ENCODE data around the gene GNL3L.

Gene GNL3L

GRCh38 chrX:54494166-54494988 is 35.6 kb upstream of the GNL3L start:
- H3K4me3 ChIP-seq (ENCODE audit: control insufficient read depth in 1 of 7, extremely low read depth in 1 of 7, insufficient read depth in 4 of 7, low read depth in 2 of 7, low read length in 6 of 7) = peak overlapping the region in 4 of 7 experiments; percentile 4 to 72 (median 48)
- 82% methylated on average over 6 of the region's 10 CpGs for WGBS (ENCODE audit: insufficient coverage)
- POLR2A ChIA-PET = no interaction called here

GRCh38 chrX:54494989-54495813 is 34.8 kb upstream of the GNL3L start:
- Histone ChIP-seq H3K4me1 (ENCODE audit: control extremely low read depth in 1 of 4, control insufficient read depth in 4 of 4, insufficient read depth in 4 of 4, low read length in 3 of 4) (peaks cover 0 to 7% (median under 1%) of the 10 kb centered on the region in 4 experiments), H3K9me3 (ENCODE audit: control extremely low read depth in 1 of 5, control insufficient read depth in 4 of 5, insufficient read depth in 2 of 5, low read depth in 1 of 5, low read length in 4 of 5) (no peaks in the 10 kb centered on the region), H3K27me3 (replicated peaks in 2 of 5; ENCODE audit: control insufficient read depth in 4 of 5, insufficient read depth in 5 of 5, low read length in 4 of 5) (peaks cover 0 to 26% (median 9%) of the 10 kb centered on the region in 5 experiments), H3K4me3 (ENCODE audit: control insufficient read depth in 1 of 7, extremely low read depth in 1 of 7, insufficient read depth in 4 of 7, low read depth in 2 of 7, low read length in 6 of 7) (peak overlapping the region; percentile 13 to 72 (median 42)), H3K27ac (ENCODE audit: insufficient read depth in 1 of 2, low read depth in 1 of 2, low read length in 2 of 2, poor library complexity in 1 of 2, severe bottlenecking in 2 of 2) (no peak overlapping the region), H3K36me3 (ENCODE audit: control insufficient read depth in 4 of 4, insufficient read depth in 4 of 4, low read length in 3 of 4) (no peaks in the 10 kb centered on the region)
- ChIA-PET POLR2A (no interaction called here), CTCF (no interaction called here)
- peak in 2 of 3 donors; percentile 14 to 18 for DNase-seq
- WGBS (ENCODE audit: insufficient coverage) = 32% methylated on average over 61 of the region's 86 CpGs

More at GRCh38 chrX:54494166-54494988, 35.6 kb upstream of the GNL3L start:
- CTCF ChIA-PET = no interaction called here
- H3K9me3 ChIP-seq (ENCODE audit: control extremely low read depth in 1 of 5, control insufficient read depth in 4 of 5, insufficient read depth in 2 of 5, low read depth in 1 of 5, low read length in 4 of 5) = no peaks in the 10 kb centered on the region
- no peak for DNase-seq
- no peaks in the 10 kb centered on the region for H3K36me3 ChIP-seq (ENCODE audit: control insufficient read depth in 4 of 4, insufficient read depth in 4 of 4, low read length in 3 of 4)
- H3K27ac ChIP-seq (ENCODE audit: insufficient read depth in 1 of 2, low read depth in 1 of 2, low read length in 2 of 2, poor library complexity in 1 of 2, severe bottlenecking in 2 of 2) = no peak overlapping the region
- peaks cover 0 to 26% (median 9%) of the 10 kb centered on the region in 5 experiments for H3K27me3 ChIP-seq (replicated peaks in 2 of 5; ENCODE audit: control insufficient read depth in 4 of 5, insufficient read depth in 5 of 5, low read length in 4 of 5)
- H3K4me1 ChIP-seq (ENCODE audit: control extremely low read depth in 1 of 4, control insufficient read depth in 4 of 4, insufficient read depth in 4 of 4, low read length in 3 of 4) = peaks cover 0 to 7% (median under 1%) of the 10 kb centered on the region in 4 experiments

GRCh38 chrX:54495814-54496516 is 34.1 kb upstream of the GNL3L start, which contains the start of gene FGD1:
TSS of gene FGD1 (minus strand) at chrX:54496234. CDS start at chrX:54495432, 802 bp downstream.
- no peaks in the 10 kb centered on the region for H3K9me3 ChIP-seq (ENCODE audit: control extremely low read depth in 1 of 5, control insufficient read depth in 4 of 5, insufficient read depth in 2 of 5, low read depth in 1 of 5, low read length in 4 of 5)
- 27% methylated on average over 30 of the region's 51 CpGs for whole genome bisulfite sequencing (ENCODE audit: insufficient coverage)
- DNase-seq = peak; percentile 7 to 40 (median 35)
- H3K27me3 ChIP-seq (replicated peaks in 2 of 5; ENCODE audit: control insufficient read depth in 4 of 5, insufficient read depth in 5 of 5, low read length in 4 of 5) = peaks cover 0 to 26% (median 9%) of the 10 kb centered on the region in 5 experiments
- H3K27ac ChIP-seq (ENCODE audit: insufficient read depth in 1 of 2, low read depth in 1 of 2, low read length in 2 of 2, poor library complexity in 1 of 2, severe bottlenecking in 2 of 2) = no peak within 1 kb of the TSS
- no peaks in the 10 kb centered on the region for H3K36me3 ChIP-seq (ENCODE audit: control insufficient read depth in 4 of 4, insufficient read depth in 4 of 4, low read length in 3 of 4)
- ChIA-PET POLR2A (no interaction called here), CTCF (no interaction called here)
- peaks cover 0 to 7% (median under 1%) of the 10 kb centered on the region in 4 experiments for H3K4me1 ChIP-seq (ENCODE audit: control extremely low read depth in 1 of 4, control insufficient read depth in 4 of 4, insufficient read depth in 4 of 4, low read length in 3 of 4)
- peak within 1 kb of the TSS; percentile 13 to 72 (median 42) for H3K4me3 ChIP-seq (ENCODE audit: control insufficient read depth in 1 of 7, extremely low read depth in 1 of 7, insufficient read depth in 4 of 7, low read depth in 2 of 7, low read length in 6 of 7)

GRCh38 chrX:54496517-54496852 is 33.5 kb upstream of the GNL3L start:
- DNase-seq = no peak
- no peak overlapping the region for H3K27ac ChIP-seq (ENCODE audit: insufficient read depth in 1 of 2, low read depth in 1 of 2, low read length in 2 of 2, poor library complexity in 1 of 2, severe bottlenecking in 2 of 2)
- ChIA-PET POLR2A (no interaction called here), CTCF (no interaction called here)
- peaks cover 0 to 7% (median under 1%) of the 10 kb centered on the region in 4 experiments for H3K4me1 ChIP-seq (ENCODE audit: control extremely low read depth in 1 of 4, control insufficient read depth in 4 of 4, insufficient read depth in 4 of 4, low read length in 3 of 4)
- peaks cover 0 to 26% (median 9%) of the 10 kb centered on the region in 5 experiments for H3K27me3 ChIP-seq (replicated peaks in 2 of 5; ENCODE audit: control insufficient read depth in 4 of 5, insufficient read depth in 5 of 5, low read length in 4 of 5)
- no peaks in the 10 kb centered on the region for H3K36me3 ChIP-seq (ENCODE audit: control insufficient read depth in 4 of 4, insufficient read depth in 4 of 4, low read length in 3 of 4)
- 76% methylated on average over 5 of the region's 5 CpGs for WGBS (ENCODE audit: insufficient coverage)
- H3K4me3 ChIP-seq (ENCODE audit: control insufficient read depth in 1 of 7, extremely low read depth in 1 of 7, insufficient read depth in 4 of 7, low read depth in 2 of 7, low read length in 6 of 7) = peak overlapping the region in 1 of 7 experiments; percentile 72
- H3K9me3 ChIP-seq (ENCODE audit: control extremely low read depth in 1 of 5, control insufficient read depth in 4 of 5, insufficient read depth in 2 of 5, low read depth in 1 of 5, low read length in 4 of 5) = no peaks in the 10 kb centered on the region

GRCh38 chrX:54496936-54497335 is 33.1 kb upstream of the GNL3L start:
- no peak for DNase-seq
- peaks cover 0 to 26% (median 9%) of the 10 kb centered on the region in 5 experiments for H3K27me3 ChIP-seq (replicated peaks in 2 of 5; ENCODE audit: control insufficient read depth in 4 of 5, insufficient read depth in 5 of 5, low read length in 4 of 5)
- H3K4me3 ChIP-seq (ENCODE audit: control insufficient read depth in 1 of 7, extremely low read depth in 1 of 7, insufficient read depth in 4 of 7, low read depth in 2 of 7, low read length in 6 of 7) = no peak overlapping the region
- H3K27ac ChIP-seq (ENCODE audit: insufficient read depth in 1 of 2, low read depth in 1 of 2, low read length in 2 of 2, poor library complexity in 1 of 2, severe bottlenecking in 2 of 2) = no peak overlapping the region
- peaks cover 0 to 7% (median under 1%) of the 10 kb centered on the region in 4 experiments for H3K4me1 ChIP-seq (ENCODE audit: control extremely low read depth in 1 of 4, control insufficient read depth in 4 of 4, insufficient read depth in 4 of 4, low read length in 3 of 4)
- WGBS (ENCODE audit: insufficient coverage) = 70% methylated on average over 1 of the region's 6 CpGs
- ChIA-PET CTCF (no interaction called here), POLR2A (no interaction called here)
- H3K9me3 ChIP-seq (ENCODE audit: control extremely low read depth in 1 of 5, control insufficient read depth in 4 of 5, insufficient read depth in 2 of 5, low read depth in 1 of 5, low read length in 4 of 5) = no peaks in the 10 kb centered on the region
- H3K36me3 ChIP-seq (ENCODE audit: control insufficient read depth in 4 of 4, insufficient read depth in 4 of 4, low read length in 3 of 4) = no peaks in the 10 kb centered on the region

- H3K27ac ChIP-seq (ENCODE audit: insufficient read depth in 1 of 2, low read depth in 1 of 2, low read length in 2 of 2, poor library complexity in 1 of 2, severe bottlenecking in 2 of 2) = no peak overlapping the region
- WGBS (ENCODE audit: insufficient coverage) = 76% methylated on average over 2 of the region's 4 CpGs
- CTCF ChIA-PET = no interaction called here
- no peaks in the 10 kb centered on the region for H3K27me3 ChIP-seq (replicated peaks in 2 of 5; ENCODE audit: control insufficient read depth in 4 of 5, insufficient read depth in 5 of 5, low read length in 4 of 5)
- H3K4me1 ChIP-seq (ENCODE audit: control extremely low read depth in 1 of 4, control insufficient read depth in 4 of 4, insufficient read depth in 4 of 4, low read length in 3 of 4) = no peaks in the 10 kb centered on the region
- H3K4me3 ChIP-seq (ENCODE audit: control insufficient read depth in 1 of 7, extremely low read depth in 1 of 7, insufficient read depth in 4 of 7, low read depth in 2 of 7, low read length in 6 of 7) = no peak overlapping the region
- DNase-seq = no peak
- H3K36me3 ChIP-seq (ENCODE audit: control insufficient read depth in 4 of 4, insufficient read depth in 4 of 4, low read length in 3 of 4) = no peaks in the 10 kb centered on the region
- POLR2A ChIA-PET = no interaction called here
- peaks cover 0 to 2% (median 0%) of the 10 kb centered on the region in 5 experiments for H3K9me3 ChIP-seq (ENCODE audit: control extremely low read depth in 1 of 5, control insufficient read depth in 4 of 5, insufficient read depth in 2 of 5, low read depth in 1 of 5, low read length in 4 of 5)
These were observed 20.6 kb upstream of the GNL3L start for GRCh38 chrX:54509400-54509799.
